CD4-positive, alpha-beta T cell treated with Interleukin-15 for 1 hour (primary cell): ENCODE results near the gene ACTRT2.

Source experiments
- DNase-seq: peaks from one replicate; pipeline ENCODE4 v3.0.0-alpha.2; 2020

ACTRT2 gene

GRCh38 chr1:3018576-3018975 is 2.7 kb upstream of the ACTRT2 start:
- no peak for DNase-seq

DNA sequence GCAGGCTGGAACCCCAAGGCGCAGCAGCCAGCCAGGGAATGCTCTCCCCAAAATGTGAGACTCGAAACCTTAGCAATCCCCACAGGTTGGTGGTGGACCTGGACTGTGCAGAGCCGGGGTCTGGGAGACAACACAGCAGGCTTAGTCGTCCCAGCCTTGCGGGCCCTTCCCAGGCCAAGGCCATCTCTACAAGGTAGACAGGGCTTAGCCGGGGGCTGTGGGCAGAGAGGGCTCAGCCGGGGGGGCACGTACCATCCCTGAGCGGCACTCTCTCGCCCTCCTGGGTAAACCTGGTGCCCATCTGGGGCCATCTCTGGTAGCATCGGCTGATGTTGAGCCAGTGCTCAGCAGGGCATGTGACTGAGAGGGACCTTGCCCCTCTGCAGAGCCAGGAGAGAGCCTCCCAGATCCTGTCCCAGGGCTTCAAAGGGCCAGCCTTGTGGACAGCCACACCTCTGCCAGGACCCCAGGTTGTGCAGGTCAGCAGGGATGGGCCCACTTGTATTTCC is 2.2 kb upstream of the ACTRT2 start:
- DNase-seq, result no peak

DNA sequence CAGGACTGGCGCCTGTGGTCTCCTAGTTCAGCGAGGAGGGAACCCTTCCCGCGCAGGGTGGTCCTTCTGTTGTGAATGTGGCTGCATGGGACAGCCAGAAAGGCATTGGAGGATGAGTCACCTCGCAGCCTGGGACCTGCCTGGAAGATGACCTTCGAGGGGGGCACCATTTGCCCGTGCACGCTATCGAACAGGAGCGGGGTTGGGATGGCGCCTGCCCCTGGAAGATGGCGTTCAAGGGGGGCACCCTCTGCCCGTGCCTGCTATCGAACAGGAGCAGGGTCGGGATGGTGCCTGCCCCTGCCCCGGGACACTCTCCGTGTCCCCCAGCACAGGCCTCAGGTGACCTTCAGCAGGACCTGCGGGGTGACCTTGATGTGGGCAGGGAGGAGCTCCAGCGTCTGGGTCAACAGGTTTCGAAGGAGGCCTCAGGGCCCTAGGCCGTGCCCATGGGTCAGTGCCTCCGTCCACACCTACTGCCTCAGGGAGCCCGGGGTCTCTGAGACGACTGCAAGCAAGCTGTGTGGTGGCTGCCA is 1.7 kb upstream of the ACTRT2 start:
- DNase-seq, result peak; percentile 9

DNA sequence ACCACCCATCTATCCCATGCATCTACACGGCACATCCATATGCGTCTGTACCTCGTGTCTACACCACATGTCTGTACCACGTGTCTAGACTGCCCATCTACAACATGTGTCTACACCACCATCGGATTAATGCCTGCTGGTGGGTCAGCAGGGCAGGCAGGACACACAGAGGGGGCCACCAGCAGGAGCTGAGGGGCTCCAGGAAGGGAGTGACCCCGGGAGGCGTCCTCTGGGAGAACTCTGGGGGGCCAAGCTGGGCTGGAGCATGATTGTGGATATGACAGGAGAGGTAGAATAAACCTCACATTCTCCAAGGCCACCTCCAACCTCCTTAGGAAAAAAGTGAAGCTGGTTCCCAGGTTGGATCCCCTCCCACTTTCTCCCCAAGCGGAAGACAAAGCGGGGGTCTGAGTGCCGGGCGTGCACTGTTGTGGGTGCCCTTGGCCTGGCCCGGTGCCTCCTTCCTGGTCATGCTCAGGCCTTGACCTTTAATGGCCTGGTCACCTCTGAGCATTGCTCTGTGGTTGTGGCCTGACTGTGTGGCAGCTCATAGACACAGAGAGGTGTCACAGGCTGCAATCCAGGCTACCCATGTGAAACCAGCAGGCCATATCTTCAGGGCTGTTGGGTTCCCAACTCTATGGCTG is 881 bp upstream of the ACTRT2 start:
- peak; percentile 10 for DNase-seq

- DNase-seq, result no peak
These were observed 634 bp downstream of the ACTRT2 start for GRCh38 chr1:3021801-3022401.

- DNase-seq, result no peak
These were observed 1.3 kb downstream of the ACTRT2 start for GRCh38 chr1:3022511-3022973.

GRCh38 chr1:3022976-3023375 is 1.7 kb downstream of the ACTRT2 start:
- no peak for DNase-seq

DNA sequence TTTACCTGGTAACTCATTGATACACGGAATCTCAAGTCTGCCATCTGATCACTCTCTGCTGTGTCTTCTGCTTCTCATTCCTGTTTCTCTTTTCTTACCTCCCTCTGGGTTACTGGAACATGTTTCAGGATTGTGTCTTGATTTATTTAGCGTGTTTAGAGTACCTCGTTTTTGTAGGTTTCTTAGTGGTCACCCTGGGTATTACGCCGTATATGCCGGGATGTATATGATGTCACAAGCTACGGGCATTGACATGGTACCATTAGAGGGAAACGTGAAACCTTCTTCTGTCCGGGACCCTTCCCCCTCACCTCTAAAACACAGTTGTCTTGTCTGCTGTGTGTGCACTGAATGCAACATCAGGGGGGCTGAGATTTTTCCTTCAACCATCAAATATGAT is 2.8 kb downstream of the ACTRT2 start:
- DNase-seq, result no peak

DNA sequence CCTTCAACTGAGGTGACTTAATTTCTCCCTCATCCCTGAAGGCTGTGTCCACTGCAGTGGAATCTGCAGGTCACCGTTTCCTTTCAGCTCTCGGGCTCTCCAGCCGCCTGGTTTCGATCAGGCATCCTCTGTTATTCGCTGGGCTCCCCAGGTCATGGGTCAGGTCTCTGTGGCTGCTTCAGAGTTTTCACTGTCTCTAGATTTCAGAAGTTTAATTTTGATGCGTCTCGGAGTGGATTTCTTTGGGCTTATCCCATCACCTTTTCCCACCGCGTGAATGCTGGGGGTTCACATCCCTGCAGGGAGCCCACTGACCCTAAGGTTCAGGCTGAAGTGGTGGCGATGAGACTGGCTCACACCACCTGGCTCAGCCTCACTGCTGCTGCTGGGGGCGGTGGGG is 3.3 kb downstream of the ACTRT2 start:
- no peak for DNase-seq

GRCh38 chr1:3026124-3026523 is 4.9 kb downstream of the ACTRT2 start:
- DNase-seq, result no peak

GRCh38 chr1:3026581-3027391 is 5.5 kb downstream of the ACTRT2 start:
- peak; percentile 7 for DNase-seq

GRCh38 chr1:3027611-3028371 is 6.5 kb downstream of the ACTRT2 start:
- peak; percentile 9 for DNase-seq

DNA sequence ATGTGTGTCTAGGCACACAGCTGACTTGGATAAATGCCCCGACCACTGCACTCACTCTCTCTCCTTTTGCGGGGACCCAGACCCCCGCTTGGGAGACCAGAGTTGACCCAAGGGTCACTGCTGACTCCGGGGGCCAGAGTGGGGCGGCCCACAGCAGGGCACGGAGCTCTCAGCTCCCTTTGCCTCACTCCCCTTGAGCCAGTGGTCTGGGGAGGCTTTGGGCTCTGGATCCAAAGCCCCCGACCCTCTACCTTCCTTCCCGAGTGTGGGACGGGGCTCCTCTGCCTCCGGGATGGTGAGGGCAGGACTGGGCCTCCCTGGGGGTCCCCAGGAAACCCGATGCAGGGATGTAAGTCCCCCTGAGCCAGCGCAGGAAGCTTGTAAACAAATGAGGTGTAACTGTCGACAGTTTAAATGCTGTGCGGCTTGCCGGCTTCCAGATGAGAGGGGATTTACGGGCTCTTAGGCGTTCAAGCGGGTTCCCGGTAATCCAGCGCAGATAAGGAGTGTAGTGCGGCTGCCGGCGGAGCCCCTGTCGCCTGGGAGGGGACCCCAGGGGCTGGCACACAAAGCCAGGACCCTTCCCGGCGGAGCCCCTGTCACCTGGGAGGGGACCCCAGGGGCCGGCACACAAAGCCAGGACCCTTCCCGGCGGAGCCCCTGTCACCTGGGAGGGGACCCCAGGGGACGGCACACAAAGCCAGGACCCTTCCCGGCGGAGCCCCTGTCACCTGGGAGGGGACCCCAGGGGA is 7.4 kb downstream of the ACTRT2 start:
- DNase-seq, result no peak

GRCh38 chr1:3029481-3029961 is 8.3 kb downstream of the ACTRT2 start:
- DNase-seq, result no peak

DNA sequence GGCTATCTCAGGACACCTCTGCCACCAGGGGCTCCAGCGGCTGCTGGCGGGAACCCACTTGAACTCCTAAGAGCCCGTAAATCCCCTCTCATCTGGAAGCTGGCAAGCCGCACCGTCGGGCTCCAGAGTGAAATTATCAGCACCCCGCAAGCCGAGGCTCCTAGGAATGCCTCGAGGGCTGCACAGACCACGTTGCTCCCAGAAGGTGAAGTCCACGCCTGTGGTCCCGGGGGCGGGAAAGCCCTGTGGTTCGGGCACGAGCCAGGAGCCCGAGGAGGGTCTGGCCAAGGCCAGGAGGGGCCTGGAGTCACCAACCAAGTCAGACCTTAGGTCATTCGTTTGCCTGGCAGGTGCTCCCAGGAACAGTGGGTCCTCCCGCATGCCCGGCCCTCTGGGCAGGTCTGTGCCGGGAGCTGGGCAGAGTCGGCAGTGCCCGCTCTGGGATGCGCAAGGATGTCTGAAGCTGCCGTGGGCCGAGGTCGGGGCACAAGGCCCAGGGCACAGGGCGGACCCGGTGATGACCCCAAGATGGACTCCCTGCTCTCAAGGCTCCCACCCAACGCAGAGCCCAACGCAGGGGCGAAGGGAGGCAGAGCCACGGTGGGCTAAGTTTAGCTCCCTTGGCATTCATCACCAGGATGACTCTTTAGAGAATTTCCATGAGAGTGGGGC is 8.9 kb downstream of the ACTRT2 start:
- DNase-seq, result no peak

GRCh38 chr1:3030663-3031381 is 9.6 kb downstream of the ACTRT2 start:
- DNase-seq, result no peak

DNA sequence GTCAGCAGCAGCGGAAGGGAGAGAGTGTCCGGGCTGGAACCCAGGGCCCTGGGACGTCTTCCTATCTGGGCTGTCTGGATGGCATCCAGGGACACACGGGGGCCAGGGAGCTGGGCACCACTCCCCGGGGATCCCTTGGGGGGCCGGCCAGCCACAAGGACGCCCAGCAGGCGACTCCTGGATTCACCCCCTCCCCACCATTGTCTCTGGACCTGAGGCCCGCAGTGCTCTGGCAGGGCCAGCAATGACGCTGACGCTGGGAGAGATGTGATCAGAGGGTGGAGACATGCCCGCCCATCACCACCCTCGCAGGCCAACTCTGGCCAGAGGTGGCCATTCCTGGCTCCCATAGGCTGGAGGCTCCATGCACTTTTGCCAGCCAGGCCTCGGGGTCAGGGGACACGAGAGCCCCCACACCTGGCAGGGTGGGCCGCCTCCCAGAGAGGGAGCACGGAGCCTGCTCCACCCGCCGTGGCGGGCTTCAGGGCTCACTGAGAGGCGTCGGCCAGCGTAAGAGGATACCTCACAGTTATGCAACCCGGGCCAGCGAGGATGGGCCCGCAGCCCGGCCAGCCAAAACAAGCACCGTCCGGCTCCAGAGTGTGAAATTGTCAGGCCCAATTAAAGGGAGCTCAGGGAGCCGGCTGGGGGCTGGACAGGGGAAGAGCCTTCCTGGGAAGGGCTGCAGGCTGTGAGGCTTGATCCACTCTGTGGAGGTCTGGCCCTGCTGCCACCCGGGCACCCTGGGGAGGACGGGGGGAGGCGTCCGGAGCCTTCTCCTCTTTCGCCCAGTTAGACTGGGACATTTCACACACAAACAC is 10.3 kb downstream of the ACTRT2 start:
- DNase-seq, result no peak

DNA sequence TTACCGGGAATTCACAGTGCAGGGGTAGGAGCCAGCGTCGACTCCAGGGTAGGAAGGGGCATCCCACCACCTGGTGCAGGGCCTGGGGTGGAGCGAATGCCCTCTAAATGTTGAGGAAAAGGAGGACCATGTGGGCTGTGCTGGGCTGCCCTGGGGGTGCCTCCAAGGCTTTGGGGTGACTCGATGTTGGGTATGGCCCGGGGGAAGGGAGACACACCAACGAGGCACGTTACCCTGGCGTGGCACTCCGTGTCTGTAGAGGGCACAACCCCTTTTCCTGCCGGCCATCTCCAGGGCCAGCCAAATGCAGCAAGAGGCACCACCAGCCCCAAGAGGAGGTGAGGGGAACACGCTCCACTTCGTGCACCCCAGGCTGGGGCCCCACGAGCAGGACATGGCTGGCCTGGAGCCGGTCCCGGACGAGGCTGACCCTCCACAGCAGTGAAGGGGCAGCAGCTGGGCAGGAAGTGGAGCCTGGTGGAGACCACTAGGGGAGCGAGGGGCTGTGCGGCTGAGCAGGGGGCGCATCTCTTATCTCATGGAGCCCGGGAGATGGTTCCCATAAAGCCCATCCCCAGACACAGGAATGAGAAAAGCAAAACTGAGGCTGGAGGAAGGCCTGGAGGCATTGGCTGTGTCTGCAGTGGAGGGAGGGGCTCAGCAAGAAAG is 11.2 kb downstream of the ACTRT2 start:
- DNase-seq, result no peak
